K562 (cell line): ENCODE results near the gene KLF1. TPM values are rescaled to one million over a fixed set of nuclear protein-coding genes. Genes with fewer than 3 reads are reported as not detected.

Source experiments
- ATF6 ChIP-seq: sonication (generic); formaldehyde crosslinking; IDR thresholded peaks from 2 replicates; pipeline ENCODE4 v1.4.0; 2020; ENCODE audit warnings: mild to moderate bottlenecking, missing genetic modification reagents
- GABPA ChIP-seq: fragments of 200-800 bp; sonication (Bioruptor generic); conservative IDR thresholded peaks from 2 replicates; pipeline ENCODE4 v1.6.1; 2016; ENCODE audit warnings: low read depth, missing genetic modification characterization, missing compliant biosample characterization
- HCFC1 ChIP-seq: IDR thresholded peaks from 2 replicates; pipeline ENCODE4 v1.6.1; 2012; ENCODE audit warnings: low read depth, low read length, improper control_type of control experiment
- KLF13 ChIP-seq: fragments of 450-650 bp; IDR thresholded peaks from 2 replicates; pipeline ENCODE4 v1.6.1; 2016; ENCODE audit warnings: missing genetic modification characterization, low read depth, mild to moderate bottlenecking, missing compliant biosample characterization, moderate library complexity, borderline replicate concordance
- MAZ ChIP-seq, 2 experiments: fragments of 450-650 bp in 1 of 2; sonication (generic) in 1 of 2; formaldehyde crosslinking; IDR thresholded peaks in 1 of 2; conservative IDR thresholded peaks in 1 of 2; 2 replicates each; pipeline versions ENCODE4 v1.4.0 to v1.5.0; 2020; ENCODE audit warnings: mild to moderate bottlenecking in 1 of 2, missing genetic modification reagents in 1 of 2
- MECOM ChIP-seq: fragments of 250-450 bp; sonication (Bioruptor Pico); IDR thresholded peaks from 2 replicates; pipeline ENCODE4 v1.8.0; 2022; ENCODE audit warnings: inconsistent platforms
- POLR2A ChIP-seq: fragments of 450-650 bp; conservative IDR thresholded peaks from 2 replicates; pipeline ENCODE4 v1.6.1; 2016
- SMARCA4 ChIP-seq: fragments of 450-650 bp; IDR thresholded peaks from 2 replicates; pipeline ENCODE4 v1.6.1; 2016
- ZNF592 ChIP-seq: fragments of 450-650 bp; IDR thresholded peaks from 2 replicates; pipeline ENCODE4 v1.6.1; 2017; ENCODE audit warnings: antibody characterized with exemption, mild to moderate bottlenecking
- polyA plus RNA-seq, 8 experiments: library from polyadenylated mRNA; depleted of rRNA in 4 of 8; stranded (reverse) in 5 of 8; unstranded in 3 of 8; fragments of >200 nt; fragmentation: Nextera tagmentation in 2 of 8; fragmentation: Illumina TruSeq in 1 of 8; extraction: Ambion mirVana in 2 of 8; extraction: Trizol in 1 of 8; gene quantifications; 2 replicates each; pipeline versions ENCODE4 v1.2.1 to v1.2.3, GENCODE V29; 2011 to 2014; ENCODE audit warnings: inconsistent platforms in 1 of 8, missing spikeins in 1 of 8
- total RNA-seq, 7 experiments: library from RNA; depleted of rRNA in 6 of 7; stranded (reverse); fragments of >200 nt in 6 of 7; fragmentation: Illumina TruSeq in 2 of 7; extraction: Trizol in 2 of 7; gene quantifications; 2 replicates each; pipeline versions ENCODE4 v1.2.1 to v1.2.3, GENCODE V29; 2011 to 2021; ENCODE audit warnings: low replicate concordance in 1 of 7
- TF ChIP-seq, protein P1 (sequence below): fragments of 250-450 bp; sonication (Bioruptor Pico); IDR thresholded peaks from 2 replicates; pipeline ENCODE4 v1.4.0; 2020
- TF ChIP-seq, protein P2 (sequence below): fragments of 200-800 bp; sonication (Bioruptor generic); IDR thresholded peaks from 2 replicates; pipeline ENCODE4 v1.6.1; 2017; ENCODE audit warnings: missing genetic modification characterization, missing compliant biosample characterization

The KLF1 gene
- total and polyA plus RNA-seq, 9 of the 15 experiments (the other 6 are each of a cell fraction or from before 2014, with no cell fraction given): 8.4 to 163 (median 47.3) TPM

- TF ChIP-seq, protein P1, sequence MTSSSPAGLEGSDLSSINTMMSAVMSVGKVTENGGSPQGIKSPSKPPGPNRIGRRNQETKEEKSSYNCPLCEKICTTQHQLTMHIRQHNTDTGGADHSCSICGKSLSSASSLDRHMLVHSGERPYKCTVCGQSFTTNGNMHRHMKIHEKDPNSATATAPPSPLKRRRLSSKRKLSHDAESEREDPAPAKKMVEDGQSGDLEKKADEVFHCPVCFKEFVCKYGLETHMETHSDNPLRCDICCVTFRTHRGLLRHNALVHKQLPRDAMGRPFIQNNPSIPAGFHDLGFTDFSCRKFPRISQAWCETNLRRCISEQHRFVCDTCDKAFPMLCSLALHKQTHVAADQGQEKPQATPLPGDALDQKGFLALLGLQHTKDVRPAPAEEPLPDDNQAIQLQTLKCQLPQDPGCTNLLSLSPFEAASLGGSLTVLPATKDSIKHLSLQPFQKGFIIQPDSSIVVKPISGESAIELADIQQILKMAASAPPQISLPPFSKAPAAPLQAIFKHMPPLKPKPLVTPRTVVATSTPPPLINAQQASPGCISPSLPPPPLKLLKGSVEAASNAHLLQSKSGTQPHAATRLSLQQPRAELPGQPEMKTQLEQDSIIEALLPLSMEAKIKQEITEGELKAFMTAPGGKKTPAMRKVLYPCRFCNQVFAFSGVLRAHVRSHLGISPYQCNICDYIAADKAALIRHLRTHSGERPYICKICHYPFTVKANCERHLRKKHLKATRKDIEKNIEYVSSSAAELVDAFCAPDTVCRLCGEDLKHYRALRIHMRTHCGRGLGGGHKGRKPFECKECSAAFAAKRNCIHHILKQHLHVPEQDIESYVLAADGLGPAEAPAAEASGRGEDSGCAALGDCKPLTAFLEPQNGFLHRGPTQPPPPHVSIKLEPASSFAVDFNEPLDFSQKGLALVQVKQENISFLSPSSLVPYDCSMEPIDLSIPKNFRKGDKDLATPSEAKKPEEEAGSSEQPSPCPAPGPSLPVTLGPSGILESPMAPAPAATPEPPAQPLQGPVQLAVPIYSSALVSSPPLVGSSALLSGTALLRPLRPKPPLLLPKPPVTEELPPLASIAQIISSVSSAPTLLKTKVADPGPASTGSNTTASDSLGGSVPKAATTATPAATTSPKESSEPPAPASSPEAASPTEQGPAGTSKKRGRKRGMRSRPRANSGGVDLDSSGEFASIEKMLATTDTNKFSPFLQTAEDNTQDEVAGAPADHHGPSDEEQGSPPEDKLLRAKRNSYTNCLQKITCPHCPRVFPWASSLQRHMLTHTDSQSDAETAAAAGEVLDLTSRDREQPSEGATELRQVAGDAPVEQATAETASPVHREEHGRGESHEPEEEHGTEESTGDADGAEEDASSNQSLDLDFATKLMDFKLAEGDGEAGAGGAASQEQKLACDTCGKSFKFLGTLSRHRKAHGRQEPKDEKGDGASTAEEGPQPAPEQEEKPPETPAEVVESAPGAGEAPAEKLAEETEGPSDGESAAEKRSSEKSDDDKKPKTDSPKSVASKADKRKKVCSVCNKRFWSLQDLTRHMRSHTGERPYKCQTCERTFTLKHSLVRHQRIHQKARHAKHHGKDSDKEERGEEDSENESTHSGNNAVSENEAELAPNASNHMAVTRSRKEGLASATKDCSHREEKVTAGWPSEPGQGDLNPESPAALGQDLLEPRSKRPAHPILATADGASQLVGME (CRISPR knock-in tag): no peak
- TF ChIP-seq HCFC1 (0 out of 2 replicates have a peak, but pooled peaks have one; percentile 11), MAZ (CRISPR knock-in tag; conservative IDR thresholded peaks at IDR 0.05 in 1 of 2, IDR thresholded peaks at IDR 0.05 in 1 of 2) (peak; percentile 77 to 84; a peak in 2 of 4 replicates), ZNF592 (no peak), ATF6 (CRISPR knock-in tag) (peak; percentile 53; the same call in 1 of the 2 replicates), SMARCA4 (no peak), POLR2A (peak; percentile 59), MECOM (CRISPR knock-in tag) (no peak), GABPA (tag) (no peak), KLF13 (tag) (peak; percentile 29; the same call in 1 of the 2 replicates)
- TF ChIP-seq, protein P2, sequence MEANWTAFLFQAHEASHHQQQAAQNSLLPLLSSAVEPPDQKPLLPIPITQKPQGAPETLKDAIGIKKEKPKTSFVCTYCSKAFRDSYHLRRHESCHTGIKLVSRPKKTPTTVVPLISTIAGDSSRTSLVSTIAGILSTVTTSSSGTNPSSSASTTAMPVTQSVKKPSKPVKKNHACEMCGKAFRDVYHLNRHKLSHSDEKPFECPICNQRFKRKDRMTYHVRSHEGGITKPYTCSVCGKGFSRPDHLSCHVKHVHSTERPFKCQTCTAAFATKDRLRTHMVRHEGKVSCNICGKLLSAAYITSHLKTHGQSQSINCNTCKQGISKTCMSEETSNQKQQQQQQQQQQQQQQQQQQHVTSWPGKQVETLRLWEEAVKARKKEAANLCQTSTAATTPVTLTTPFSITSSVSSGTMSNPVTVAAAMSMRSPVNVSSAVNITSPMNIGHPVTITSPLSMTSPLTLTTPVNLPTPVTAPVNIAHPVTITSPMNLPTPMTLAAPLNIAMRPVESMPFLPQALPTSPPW (CRISPR knock-in tag): peak; percentile 61; the same call in 1 of the 2 replicates
These were observed 19.6 kb downstream of the KLF1 start (continued) for GRCh38 chr19:12867120-12868099.
